Adrenal gland (tissue), 12 donors: Measurements from ENCODE around the gene PHF1. TPM values are rescaled to one million over a fixed set of nuclear protein-coding genes. Genes with fewer than 3 reads are reported as not detected.

Source experiments
- DNase-seq, 7 donors: peaks; one replicate each; pipeline ENCODE4 v3.0.0-alpha.2; 2019 to 2020
- H3K27ac ChIP-seq, 5 donors: fragments of 200-600 bp; sonication (generic) in 4 of 5; 1 replicate in 3 of 5; 2 replicates in 2 of 5; pipeline versions ENCODE4 v1.5.1 to v1.8.0; 2016 to 2020; ENCODE audit warnings: mild to moderate bottlenecking in 1 of 5
- H3K27me3 ChIP-seq: fragments of 200-600 bp; 2 replicates; pipeline ENCODE4 v1.8.0; 2021
- H3K36me3 ChIP-seq, 2 donors: fragments of 200-600 bp; replicated peaks in 1 of 2; 1 replicate in 1 of 2; 2 replicates in 1 of 2; pipeline versions ENCODE4 v1.5.1 to v1.8.0; 2018 to 2022
- H3K4me1 ChIP-seq, 2 donors: fragments of 200-600 bp; replicated peaks in 1 of 2; 1 replicate in 1 of 2; 2 replicates in 1 of 2; pipeline versions ENCODE4 v1.5.1 to v1.8.0; 2018 to 2021
- H3K4me3 ChIP-seq, 4 donors: fragments of 200-600 bp; sonication (generic) in 3 of 4; one replicate each; pipeline ENCODE4 v1.5.1; 2016 to 2018
- H3K9me3 ChIP-seq, 3 donors: fragments of 200-600 bp; sonication (generic) in 1 of 3; replicated peaks in 1 of 3; 1 replicate in 2 of 3; 2 replicates in 1 of 3; pipeline versions ENCODE4 v1.5.1 to v1.8.0; 2016 to 2021
- CTCF ChIP-seq, 6 experiments: fragments of 450-650 bp in 4 of 6; fragments of 200-600 bp in 2 of 6; sonication (generic) in 1 of 6; IDR thresholded peaks; 1 replicate in 5 of 6; 2 replicates in 1 of 6; pipeline versions ENCODE4 v1.5.1 to v1.8.0; 2016 to 2021; ENCODE audit warnings: antibody characterized with exemption in 6 of 6, mild to moderate bottlenecking in 2 of 6, moderate library complexity in 1 of 6
- POLR2A ChIP-seq, 2 donors: fragments of 450-650 bp; IDR thresholded peaks; one replicate each; pipeline ENCODE4 v1.6.1; 2017; ENCODE audit warnings: antibody characterized with exemption in 2 of 2, mild to moderate bottlenecking in 2 of 2, moderate library complexity in 1 of 2
- WGBS, 4 donors: extraction: QIAGEN DNeasy Blood & Tissue Kit in 2 of 4; methylation state at CpG; one replicate each; pipeline versions ENCODE4 v1.1.5 to v1.1.7; 2013 to 2017; 5-methylcytosine and 5-hydroxymethylcytosine counted together
- intact Hi-C, 2 donors: fragments of 100-400 bp; cut with DNase I; formaldehyde crosslinking; loops; one replicate each; pipeline versions ENCODE4 v1.14.1 to v1.15.0; 2022 to 2023
- polyA plus RNA-seq, 3 donors: library from polyadenylated mRNA; stranded (reverse); fragments of 200-250 nt in 2 of 3; fragments of 350-450 nt in 1 of 3; fragmentation: Illumina TruSeq in 1 of 3; extraction: RNeasy Lipid Tissue Mini Kit (QIAGEN cat#74804) in 1 of 3; gene quantifications; one replicate each; pipeline ENCODE4 v1.2.3, GENCODE V29; 2013 to 2014
- total RNA-seq, 9 donors: library from RNA; depleted of rRNA in 4 of 9; stranded (reverse); fragments of >200 nt in 4 of 9; fragments of 120-200 nt in 1 of 9; fragmentation: NEBNext Ultra II Directional in 1 of 9; extraction: Animal tissue kit (Norgen Biotek cat#: 25700) in 1 of 9; gene quantifications; one replicate each; pipeline versions ENCODE4 v1.1.0 to v1.2.4, GENCODE V29; 2013 to 2023
- donor health status: healthy with polysubstance abuse.
- donor health status: Bipolar disorder and iron deficiency.
- donor health status: DM: yes; HTN: yes; CAD: no.
- donor health status: DM: no; HTN: no; CAD: no.
- donor health status: DM: no; HTN: no; CAD: no.
- donor health status: DM: yes; HTN: yes; CAD: no.

Gene PHF1
- total and polyA plus RNA-seq, 12 donors: 36.6 to 410 (median 66.6) TPM

- H3K9me3 ChIP-seq: no peaks in the 10 kb centered on the region
- no peaks in the 10 kb centered on the region for H3K27me3 ChIP-seq
- peak; percentile 74 to 83 for TF ChIP-seq POLR2A (IDR thresholded peaks at IDR 0.05)
- peak in 3 of 6 experiments; percentile 22 to 33 (median 24) for TF ChIP-seq CTCF (IDR thresholded peaks at IDR 0.05)
- H3K4me1 ChIP-seq: peaks cover 26 to 42% of the 10 kb centered on the region in 2 donors
- peak; percentile 99 to 100 (median 100) for DNase-seq
- H3K4me3 ChIP-seq: peak within 1 kb of the TSS; percentile 47 to 83 (median 65)
- intact Hi-C loops: loop anchor here in 1 of 2 donors (10.0 kb wide), 1 partner anchor 1683 kb away; the partner anchor contains the start of gene CLIC1
- H3K27ac ChIP-seq: peak within 1 kb of the TSS; percentile 86 to 95 (median 90)
- H3K36me3 ChIP-seq: peaks cover 0 to 34% of the 10 kb centered on the region in 2 donors
- WGBS, 4 donors: 0 to 1% (median 0%) methylated on average over 5 to 51 of the region's 51 CpGs
Measured at GRCh38 chr6:33417903-33418689, 7.3 kb downstream of the PHF1 start, which contains the start of gene CUTA. CUTA (minus strand) TSS chr6:33418107; CDS start chr6:33418000, 107 bp downstream.

GRCh38 chr6:33418690-33419291, 8.0 kb downstream of the PHF1 start:
- H3K27ac ChIP-seq: peak overlapping the region; percentile 73 to 95 (median 89)
- intact Hi-C loops: loop anchor here in 1 of 2 donors (10.0 kb wide), 1 partner anchor 1684 kb away; the partner anchor contains the start of gene CLIC1
- peaks cover 0 to 27% of the 10 kb centered on the region in 2 donors for H3K36me3 ChIP-seq
- H3K27me3 ChIP-seq: no peaks in the 10 kb centered on the region
- no peak for TF ChIP-seq POLR2A (IDR thresholded peaks at IDR 0.05)
- peak in 2 of 6 experiments; percentile 3 to 9 for TF ChIP-seq CTCF (IDR thresholded peaks at IDR 0.05)
- 28 to 43% (median 36%) methylated on average over 6 to 8 of the region's 8 CpGs for WGBS, 4 donors
- H3K4me3 ChIP-seq: peak overlapping the region in 2 of 4 donors; percentile 31 to 66
- DNase-seq: peak in 1 of 7 donors; percentile 60
- H3K9me3 ChIP-seq: no peaks in the 10 kb centered on the region
- H3K4me1 ChIP-seq: peaks cover 26 to 40% of the 10 kb centered on the region in 2 donors

- H3K27me3 ChIP-seq: no peaks in the 10 kb centered on the region
- peaks cover 0 to 16% of the 10 kb centered on the region in 2 donors for H3K36me3 ChIP-seq
- DNase-seq: peak; percentile 66 to 86 (median 74)
- H3K4me3 ChIP-seq: peak within 1 kb of the TSS in 1 of 4 donors; percentile 56
- H3K9me3 ChIP-seq: no peaks in the 10 kb centered on the region
- H3K4me1 ChIP-seq: peaks cover 29 to 48% of the 10 kb centered on the region in 2 donors
- H3K27ac ChIP-seq: peak within 1 kb of the TSS in 3 of 5 donors; percentile 89 to 95 (median 93)
- intact Hi-C loops: loop anchor here (10.0 kb wide), 2 partner anchors 155 to 1685 kb away; partner anchors contain the start of gene CLIC1 (in 1 of the 2)
- TF ChIP-seq CTCF (IDR thresholded peaks at IDR 0.05) (no peak), POLR2A (IDR thresholded peaks at IDR 0.05) (no peak)
- 2 to 5% (median 4%) methylated on average over 19 to 22 of the region's 22 CpGs for WGBS, 4 donors
Measured at GRCh38 chr6:33419580-33420490, 9.0 kb downstream of the PHF1 start, which contains the start of gene SYNGAP1. SYNGAP1 (plus strand) TSS chr6:33420065; CDS start chr6:33420265, 200 bp downstream.
